Panc1 (cell line): ENCODE measurements around the gene LDB2.

Experiments
- SIN3A ChIP-seq: IDR thresholded peaks from 2 replicates; pipeline ENCODE4 v1.6.1; 2012; ENCODE audit warnings: low read depth, mild to moderate bottlenecking, low read length, moderate library complexity, borderline replicate concordance; ENCODE audit not compliant: insufficient read depth
- TF ChIP-seq, protein P1 (sequence below): fragments of 450-650 bp; IDR thresholded peaks from 2 replicates; pipeline ENCODE4 v1.5.1; 2017; ENCODE audit warnings: mild to moderate bottlenecking
- TF ChIP-seq, protein P2 (sequence below), 2 experiments: IDR thresholded peaks; 2 replicates each; pipeline ENCODE4 v1.6.1; 2011 to 2012; ENCODE audit warnings: low read depth in 2 of 2, control low read depth in 1 of 2, low read length in 1 of 2, mild to moderate bottlenecking in 1 of 2, moderate library complexity in 1 of 2; ENCODE audit not compliant: insufficient read depth in 1 of 2

DNA sequence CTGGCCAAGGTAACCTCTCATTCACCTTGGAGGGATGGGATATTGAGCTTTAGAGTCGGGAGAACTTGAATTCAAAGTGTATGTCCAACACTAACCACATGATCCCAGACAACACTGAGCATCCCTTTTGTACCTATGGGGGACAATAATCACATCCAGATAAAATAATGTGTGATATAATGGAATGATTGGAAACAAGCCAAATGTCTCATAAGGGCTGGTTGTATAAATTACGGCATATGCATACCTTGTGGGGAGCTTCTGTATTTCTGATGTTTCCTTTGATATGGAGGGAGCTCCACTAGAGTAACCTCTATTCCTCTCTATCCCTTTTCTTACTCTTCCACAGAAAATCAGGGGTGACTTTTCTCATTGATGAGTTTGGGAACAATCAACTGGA is 40.7 kb upstream of the LDB2 start:
- TF ChIP-seq, protein P1, sequence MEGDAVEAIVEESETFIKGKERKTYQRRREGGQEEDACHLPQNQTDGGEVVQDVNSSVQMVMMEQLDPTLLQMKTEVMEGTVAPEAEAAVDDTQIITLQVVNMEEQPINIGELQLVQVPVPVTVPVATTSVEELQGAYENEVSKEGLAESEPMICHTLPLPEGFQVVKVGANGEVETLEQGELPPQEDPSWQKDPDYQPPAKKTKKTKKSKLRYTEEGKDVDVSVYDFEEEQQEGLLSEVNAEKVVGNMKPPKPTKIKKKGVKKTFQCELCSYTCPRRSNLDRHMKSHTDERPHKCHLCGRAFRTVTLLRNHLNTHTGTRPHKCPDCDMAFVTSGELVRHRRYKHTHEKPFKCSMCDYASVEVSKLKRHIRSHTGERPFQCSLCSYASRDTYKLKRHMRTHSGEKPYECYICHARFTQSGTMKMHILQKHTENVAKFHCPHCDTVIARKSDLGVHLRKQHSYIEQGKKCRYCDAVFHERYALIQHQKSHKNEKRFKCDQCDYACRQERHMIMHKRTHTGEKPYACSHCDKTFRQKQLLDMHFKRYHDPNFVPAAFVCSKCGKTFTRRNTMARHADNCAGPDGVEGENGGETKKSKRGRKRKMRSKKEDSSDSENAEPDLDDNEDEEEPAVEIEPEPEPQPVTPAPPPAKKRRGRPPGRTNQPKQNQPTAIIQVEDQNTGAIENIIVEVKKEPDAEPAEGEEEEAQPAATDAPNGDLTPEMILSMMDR = no peak
- TF ChIP-seq, protein P2, sequence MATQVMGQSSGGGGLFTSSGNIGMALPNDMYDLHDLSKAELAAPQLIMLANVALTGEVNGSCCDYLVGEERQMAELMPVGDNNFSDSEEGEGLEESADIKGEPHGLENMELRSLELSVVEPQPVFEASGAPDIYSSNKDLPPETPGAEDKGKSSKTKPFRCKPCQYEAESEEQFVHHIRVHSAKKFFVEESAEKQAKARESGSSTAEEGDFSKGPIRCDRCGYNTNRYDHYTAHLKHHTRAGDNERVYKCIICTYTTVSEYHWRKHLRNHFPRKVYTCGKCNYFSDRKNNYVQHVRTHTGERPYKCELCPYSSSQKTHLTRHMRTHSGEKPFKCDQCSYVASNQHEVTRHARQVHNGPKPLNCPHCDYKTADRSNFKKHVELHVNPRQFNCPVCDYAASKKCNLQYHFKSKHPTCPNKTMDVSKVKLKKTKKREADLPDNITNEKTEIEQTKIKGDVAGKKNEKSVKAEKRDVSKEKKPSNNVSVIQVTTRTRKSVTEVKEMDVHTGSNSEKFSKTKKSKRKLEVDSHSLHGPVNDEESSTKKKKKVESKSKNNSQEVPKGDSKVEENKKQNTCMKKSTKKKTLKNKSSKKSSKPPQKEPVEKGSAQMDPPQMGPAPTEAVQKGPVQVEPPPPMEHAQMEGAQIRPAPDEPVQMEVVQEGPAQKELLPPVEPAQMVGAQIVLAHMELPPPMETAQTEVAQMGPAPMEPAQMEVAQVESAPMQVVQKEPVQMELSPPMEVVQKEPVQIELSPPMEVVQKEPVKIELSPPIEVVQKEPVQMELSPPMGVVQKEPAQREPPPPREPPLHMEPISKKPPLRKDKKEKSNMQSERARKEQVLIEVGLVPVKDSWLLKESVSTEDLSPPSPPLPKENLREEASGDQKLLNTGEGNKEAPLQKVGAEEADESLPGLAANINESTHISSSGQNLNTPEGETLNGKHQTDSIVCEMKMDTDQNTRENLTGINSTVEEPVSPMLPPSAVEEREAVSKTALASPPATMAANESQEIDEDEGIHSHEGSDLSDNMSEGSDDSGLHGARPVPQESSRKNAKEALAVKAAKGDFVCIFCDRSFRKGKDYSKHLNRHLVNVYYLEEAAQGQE (IDR thresholded peaks at IDR 0.05; ENCODE audit: insufficient read depth in 1 of 2, low read depth in 2 of 2, low read length in 1 of 2) = no peak
- no peak for TF ChIP-seq SIN3A
